Testis (tissue), 2 donors: Measurements from ENCODE around the gene EIF2D.

Experiments used
- POLR2A ChIP-seq: fragments of 450-650 bp; IDR thresholded peaks from one replicate; pipeline ENCODE4 v1.6.1; 2017; ENCODE audit warnings: antibody characterized with exemption, mild to moderate bottlenecking, moderate library complexity
- TF ChIP-seq, protein P1 (sequence below), 3 experiments: fragments of 450-650 bp in 2 of 3; fragments of 200-600 bp in 1 of 3; sonication (generic) in 1 of 3; IDR thresholded peaks; one replicate each; pipeline ENCODE4 v1.5.1; 2016 to 2019; ENCODE audit warnings: antibody characterized with exemption in 3 of 3, mild to moderate bottlenecking in 2 of 3, moderate library complexity in 1 of 3

DNA sequence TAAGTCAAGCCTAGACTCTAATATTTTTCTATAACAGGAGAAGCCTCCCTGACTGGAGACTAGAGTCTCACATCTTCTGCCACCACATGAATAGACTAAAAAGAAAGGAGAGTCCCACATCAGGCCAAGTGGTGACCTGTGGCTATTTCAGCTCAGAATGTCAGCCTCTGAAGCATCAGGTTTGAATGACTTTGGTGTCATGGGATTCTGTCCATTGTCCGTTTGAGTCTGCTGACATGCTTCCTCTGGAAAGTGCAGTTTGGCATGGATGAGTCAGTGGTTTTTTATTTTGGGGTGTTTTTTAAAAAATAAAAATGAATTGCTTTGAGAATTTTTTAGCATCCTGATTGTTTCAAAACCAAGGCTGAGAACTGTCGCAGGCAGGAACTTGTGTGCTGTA, 42.6 kb upstream of the EIF2D start:
- TF ChIP-seq, protein P1, sequence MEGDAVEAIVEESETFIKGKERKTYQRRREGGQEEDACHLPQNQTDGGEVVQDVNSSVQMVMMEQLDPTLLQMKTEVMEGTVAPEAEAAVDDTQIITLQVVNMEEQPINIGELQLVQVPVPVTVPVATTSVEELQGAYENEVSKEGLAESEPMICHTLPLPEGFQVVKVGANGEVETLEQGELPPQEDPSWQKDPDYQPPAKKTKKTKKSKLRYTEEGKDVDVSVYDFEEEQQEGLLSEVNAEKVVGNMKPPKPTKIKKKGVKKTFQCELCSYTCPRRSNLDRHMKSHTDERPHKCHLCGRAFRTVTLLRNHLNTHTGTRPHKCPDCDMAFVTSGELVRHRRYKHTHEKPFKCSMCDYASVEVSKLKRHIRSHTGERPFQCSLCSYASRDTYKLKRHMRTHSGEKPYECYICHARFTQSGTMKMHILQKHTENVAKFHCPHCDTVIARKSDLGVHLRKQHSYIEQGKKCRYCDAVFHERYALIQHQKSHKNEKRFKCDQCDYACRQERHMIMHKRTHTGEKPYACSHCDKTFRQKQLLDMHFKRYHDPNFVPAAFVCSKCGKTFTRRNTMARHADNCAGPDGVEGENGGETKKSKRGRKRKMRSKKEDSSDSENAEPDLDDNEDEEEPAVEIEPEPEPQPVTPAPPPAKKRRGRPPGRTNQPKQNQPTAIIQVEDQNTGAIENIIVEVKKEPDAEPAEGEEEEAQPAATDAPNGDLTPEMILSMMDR (IDR thresholded peaks at IDR 0.05), result no peak
- no peak for TF ChIP-seq POLR2A
